WERI-Rb-1 (cell line): ENCODE data around the gene HDAC11.
"Not testable (repeated sequence)": the region's sequence is repeated elsewhere in the genome, so short reads cannot be mapped to it uniquely, and the experiment has no call there.

Source experiments
- DNase-seq: peaks from one replicate; pipeline ENCODE4 v3.0.0-alpha.2; 2020
- H3K27ac ChIP-seq: fragments of 250-450 bp; sonication (Bioruptor Pico); 2 replicates; pipeline ENCODE4 v1.5.1; 2020; ENCODE audit warnings: mild to moderate bottlenecking, moderate library complexity
- H3K27me3 ChIP-seq: fragments of 250-450 bp; sonication (Bioruptor Pico); 2 replicates; pipeline ENCODE4 v1.5.1; 2021; ENCODE audit warnings: mild to moderate bottlenecking, low read depth, moderate library complexity; ENCODE audit not compliant: insufficient read depth, severe bottlenecking
- H3K36me3 ChIP-seq: fragments of 250-450 bp; sonication (Bioruptor Pico); 2 replicates; pipeline ENCODE4 v1.5.1; 2020; ENCODE audit warnings: mild to moderate bottlenecking, moderate library complexity
- H3K4me3 ChIP-seq: 2 replicates; pipeline ENCODE4 v1.5.1; 2011; ENCODE audit warnings: low read depth, mild to moderate bottlenecking, control low read depth, low read length
- H3K9me3 ChIP-seq: fragments of 250-450 bp; sonication (Bioruptor Pico); 2 replicates; pipeline ENCODE4 v1.5.1; 2021; ENCODE audit warnings: mild to moderate bottlenecking, moderate library complexity; ENCODE audit not compliant: severe bottlenecking
- CTCF ChIP-seq: IDR thresholded peaks from 2 replicates; pipeline ENCODE4 v1.5.1; 2011; ENCODE audit warnings: low read depth, mild to moderate bottlenecking, control low read depth, inconsistent platforms, low read length

The HDAC11 gene

DNA sequence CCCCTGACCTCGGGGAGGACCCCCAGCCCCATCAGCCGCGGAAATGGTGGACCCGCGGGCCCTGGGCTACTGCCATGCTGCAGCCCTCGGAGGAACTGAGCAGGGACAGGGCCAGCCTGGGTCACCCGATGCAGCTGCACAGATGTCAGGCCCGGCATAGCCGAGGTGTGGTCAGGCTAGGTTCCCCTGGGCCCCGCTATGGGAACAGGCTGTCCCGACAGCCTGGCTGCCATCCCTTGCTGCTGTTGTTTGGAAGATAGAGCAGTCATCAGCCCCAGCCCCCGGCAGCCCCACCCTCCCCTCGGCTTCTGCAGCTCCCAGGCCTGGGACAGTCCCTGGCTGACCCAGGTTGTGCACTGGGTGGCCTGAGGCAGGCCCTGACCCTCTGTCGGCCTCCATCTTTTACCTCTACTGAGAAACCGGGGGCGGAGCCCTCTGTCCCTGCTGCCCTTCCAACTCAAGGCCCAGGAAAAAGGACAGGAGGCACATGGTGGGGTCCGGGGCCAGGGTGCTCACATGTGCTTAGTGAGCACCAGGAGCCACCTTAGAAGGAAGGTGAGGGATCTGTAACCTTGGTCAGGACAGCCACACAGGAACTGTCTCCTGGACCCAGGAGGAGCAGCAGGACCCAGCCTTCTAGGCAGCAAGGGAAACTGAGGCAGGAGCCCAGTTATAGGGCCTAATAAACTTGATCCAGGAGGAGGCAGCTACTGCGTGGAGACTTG lies 37.3 kb downstream of the HDAC11 start:
- Histone ChIP-seq H3K27me3 (no peaks in the 10 kb centered on the region), H3K27ac (no peak overlapping the region), H3K4me3 (no peak overlapping the region), H3K9me3 (no peaks in the 10 kb centered on the region), H3K36me3 (no peaks in the 10 kb centered on the region)
- TF ChIP-seq CTCF = no peak
- no peak for DNase-seq

GRCh38 chr3:13518516-13518953 lies 38.4 kb downstream of the HDAC11 start:
- Histone ChIP-seq H3K4me3 (no peak overlapping the region), H3K9me3 (no peaks in the 10 kb centered on the region), H3K36me3 (no peaks in the 10 kb centered on the region), H3K27ac (no peak overlapping the region), H3K27me3 (no peaks in the 10 kb centered on the region)
- TF ChIP-seq CTCF = no peak
- DNase-seq = no peak

GRCh38 chr3:13519006-13519791 lies 39.1 kb downstream of the HDAC11 start:
- H3K27ac ChIP-seq = no peak overlapping the region
- DNase-seq = peak; percentile 21
- H3K36me3 ChIP-seq = no peaks in the 10 kb centered on the region
- H3K27me3 ChIP-seq = no peaks in the 10 kb centered on the region
- 0 out of 2 replicates have a peak, but pooled peaks have one; percentile 11 for TF ChIP-seq CTCF
- no peak overlapping the region for H3K4me3 ChIP-seq
- H3K9me3 ChIP-seq = no peaks in the 10 kb centered on the region

DNA sequence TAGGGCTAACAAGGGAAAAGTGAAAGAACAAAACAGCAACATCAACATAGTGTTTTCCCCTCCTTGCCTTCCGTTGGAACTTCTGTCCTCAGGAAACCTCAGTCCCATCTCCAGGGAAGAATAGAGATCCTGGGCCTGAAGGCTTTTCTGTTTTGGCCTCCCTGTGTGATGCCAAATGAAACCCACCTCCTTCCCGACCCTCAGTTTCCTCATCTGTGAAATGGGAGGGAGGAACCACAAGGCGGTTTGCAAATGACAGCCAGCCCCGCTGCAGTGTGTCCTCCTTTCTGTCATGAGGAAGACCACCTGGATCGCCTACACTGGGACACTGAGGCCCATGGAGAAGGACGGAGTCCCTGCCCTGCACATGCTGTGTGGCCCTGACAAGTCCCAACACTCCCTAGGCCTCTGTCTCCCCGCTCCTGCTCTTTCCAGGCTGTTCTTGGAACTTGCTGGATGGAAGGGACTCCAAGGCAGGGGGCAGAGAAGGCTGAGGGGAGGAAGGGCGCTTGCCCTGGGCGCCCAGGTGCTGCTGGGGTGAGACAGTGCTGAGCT lies 40.3 kb downstream of the HDAC11 start:
- Histone ChIP-seq H3K27me3 (no peaks in the 10 kb centered on the region), H3K4me3 (no peak overlapping the region), H3K9me3 (no peaks in the 10 kb centered on the region), H3K36me3 (no peaks in the 10 kb centered on the region), H3K27ac (no peak overlapping the region)
- DNase-seq = no peak
- TF ChIP-seq CTCF = no peak

DNA sequence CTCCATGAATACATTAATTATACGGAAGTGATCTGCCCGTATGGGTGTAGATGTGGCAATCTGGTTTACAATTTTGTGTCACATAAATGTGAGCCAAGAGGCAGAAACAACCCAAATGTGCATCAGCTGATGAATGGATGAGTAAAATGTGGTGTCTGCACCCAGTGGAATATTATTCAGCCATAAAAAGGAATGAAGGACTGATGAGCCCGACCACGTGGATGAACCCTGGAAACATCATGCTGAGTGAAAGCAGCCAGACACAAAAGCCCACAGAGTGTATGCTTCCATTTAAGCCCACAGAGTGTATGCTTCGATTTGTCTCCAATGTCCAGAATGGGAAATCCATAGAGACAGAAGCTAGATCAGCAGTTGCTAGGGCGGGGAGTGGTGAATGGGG lies 41.2 kb downstream of the HDAC11 start:
- DNase-seq = no peak
- no peaks in the 10 kb centered on the region for H3K36me3 ChIP-seq
- TF ChIP-seq CTCF = no peak
- no peaks in the 10 kb centered on the region for H3K27me3 ChIP-seq
- no peaks in the 10 kb centered on the region for H3K9me3 ChIP-seq
- H3K4me3 ChIP-seq = no peak overlapping the region
- H3K27ac ChIP-seq = no peak overlapping the region

GRCh38 chr3:13521749-13522148 lies 41.6 kb downstream of the HDAC11 start:
- not testable (repeated sequence) for H3K36me3 ChIP-seq, H3K9me3 ChIP-seq, H3K4me3 ChIP-seq, H3K27me3 ChIP-seq, DNase-seq, H3K27ac ChIP-seq
